H9 (cell line): ENCODE measurements around the gene AGTRAP. TPM values are rescaled to one million over a fixed set of nuclear protein-coding genes. Genes with fewer than 3 reads are reported as not detected.

Experiments used
- DNase-seq: peaks from one replicate; pipeline ENCODE4 v3.0.0-alpha.2; 2017
- H2AFZ ChIP-seq: one replicate; pipeline ENCODE4 v1.6.1; 2013; ENCODE audit warnings: mild to moderate bottlenecking, low read length, control low read depth, moderate library complexity
- H2AK5ac ChIP-seq: 2 replicates; pipeline ENCODE4 v1.6.1; 2013; ENCODE audit warnings: low read length, control low read depth, mixed read lengths; ENCODE audit not compliant: insufficient read length
- H2BK120ac ChIP-seq: one replicate; pipeline ENCODE4 v1.6.1; 2013; ENCODE audit warnings: low read depth, mild to moderate bottlenecking, low read length, control low read depth, inconsistent platforms; ENCODE audit not compliant: poor library complexity, severe bottlenecking
- H2BK12ac ChIP-seq: 2 replicates; pipeline ENCODE4 v1.6.1; 2013; ENCODE audit warnings: low read length, control low read depth, mixed read lengths, low read depth; ENCODE audit not compliant: insufficient read length
- H2BK15ac ChIP-seq: 2 replicates; pipeline ENCODE4 v1.6.1; 2013; ENCODE audit warnings: low read depth, low read length, control low read depth
- H2BK20ac ChIP-seq: one replicate; pipeline ENCODE4 v1.6.1; 2013; ENCODE audit warnings: low read depth, mild to moderate bottlenecking, low read length, control low read depth, inconsistent platforms; ENCODE audit not compliant: poor library complexity, severe bottlenecking
- H2BK5ac ChIP-seq: 2 replicates; pipeline ENCODE4 v1.6.1; 2013; ENCODE audit warnings: low read length, control low read depth, mixed read lengths; ENCODE audit not compliant: insufficient read length
- H3K14ac ChIP-seq: 2 replicates; pipeline ENCODE4 v1.6.1; 2013; ENCODE audit warnings: low read length, control low read depth; ENCODE audit not compliant: insufficient read depth
- H3K18ac ChIP-seq: 2 replicates; pipeline ENCODE4 v1.6.1; 2013; ENCODE audit warnings: low read depth, mild to moderate bottlenecking, mixed read lengths, low read length, control low read depth; ENCODE audit not compliant: insufficient read length
- H3K23ac ChIP-seq: 2 replicates; pipeline ENCODE4 v1.6.1; 2013; ENCODE audit warnings: low read length, control low read depth, mixed read lengths, low read depth; ENCODE audit not compliant: insufficient read length
- H3K23me2 ChIP-seq: 2 replicates; pipeline ENCODE4 v1.6.1; 2013; ENCODE audit warnings: low read depth, mild to moderate bottlenecking, mixed read lengths, low read length, control low read depth; ENCODE audit not compliant: insufficient read length, poor library complexity, severe bottlenecking
- H3K27ac ChIP-seq: 2 replicates; pipeline ENCODE4 v1.5.1; 2013; ENCODE audit warnings: low read length, control low read depth, mixed read lengths, low read depth; ENCODE audit not compliant: insufficient read length
- H3K27me3 ChIP-seq: 2 replicates; pipeline ENCODE4 v1.6.1; 2013; ENCODE audit warnings: low read length, control low read depth, inconsistent platforms; ENCODE audit not compliant: insufficient read depth
- H3K4ac ChIP-seq: 2 replicates; pipeline ENCODE4 v1.6.1; 2013; ENCODE audit warnings: low read depth, mild to moderate bottlenecking, control low read depth, inconsistent platforms, low read length, moderate library complexity
- H3K4me1 ChIP-seq: 2 replicates; pipeline ENCODE4 v1.6.1; 2013; ENCODE audit warnings: low read length, control low read depth, inconsistent platforms; ENCODE audit not compliant: insufficient read depth
- H3K4me2 ChIP-seq: 2 replicates; pipeline ENCODE4 v1.6.1; 2013; ENCODE audit warnings: low read length, control low read depth, mixed read lengths; ENCODE audit not compliant: insufficient read length, insufficient read depth
- H3K56ac ChIP-seq: 2 replicates; pipeline ENCODE4 v1.6.1; 2013; ENCODE audit warnings: low read depth, mild to moderate bottlenecking, mixed read lengths, low read length, control low read depth; ENCODE audit not compliant: insufficient read length
- H3K79me1 ChIP-seq: 2 replicates; pipeline ENCODE4 v1.6.1; 2013; ENCODE audit warnings: low read depth, mild to moderate bottlenecking, moderate library complexity, low read length, control low read depth, inconsistent platforms; ENCODE audit not compliant: insufficient read depth, poor library complexity, severe bottlenecking
- H3K79me2 ChIP-seq: 2 replicates; pipeline ENCODE4 v1.6.1; 2013; ENCODE audit warnings: low read length, control low read depth, inconsistent platforms; ENCODE audit not compliant: insufficient read depth
- H3K9ac ChIP-seq: 2 replicates; pipeline ENCODE4 v1.6.1; 2013; ENCODE audit warnings: low read length, control low read depth, mixed read lengths; ENCODE audit not compliant: insufficient read length; ENCODE audit errors: extremely low read depth
- H3K9me3 ChIP-seq: one replicate; pipeline ENCODE4 v1.6.1; 2013; ENCODE audit warnings: low read depth, low read length, inconsistent platforms; ENCODE audit not compliant: control insufficient read depth
- H3T11ph ChIP-seq: one replicate; pipeline ENCODE4 v1.6.1; 2013; ENCODE audit warnings: mild to moderate bottlenecking, low read length, control low read depth, inconsistent platforms
- H4K20me1 ChIP-seq: one replicate; pipeline ENCODE4 v1.6.1; 2013; ENCODE audit not compliant: control insufficient read depth, insufficient read length, insufficient read depth
- H4K5ac ChIP-seq: 2 replicates; pipeline ENCODE4 v1.6.1; 2013; ENCODE audit warnings: low read depth, mild to moderate bottlenecking, mixed read lengths, low read length, control low read depth; ENCODE audit not compliant: insufficient read length
- H4K8ac ChIP-seq: replicated peaks from 2 replicates; pipeline ENCODE4 v1.6.1; 2013; ENCODE audit warnings: low read length, control low read depth, mixed read lengths, low read depth; ENCODE audit not compliant: insufficient read length
- H4K91ac ChIP-seq: 2 replicates; pipeline ENCODE4 v1.6.1; 2013; ENCODE audit warnings: low read depth, mild to moderate bottlenecking, moderate library complexity, mixed read lengths, low read length, control low read depth; ENCODE audit not compliant: insufficient read length
- H3K27ac Mint-ChIP-seq, 3 experiments: 2 replicates in 2 of 3; 3 replicates in 1 of 3; pipeline ENCODE4 v1.8.0; 2020 to 2021; ENCODE audit warnings: mixed read lengths in 3 of 3, mild to moderate bottlenecking in 1 of 3, moderate library complexity in 1 of 3
- H3K27me3 Mint-ChIP-seq: 2 replicates; pipeline ENCODE4 v1.8.0; 2021; ENCODE audit warnings: low read depth, mild to moderate bottlenecking, moderate library complexity, mixed read lengths
- H3K36me3 Mint-ChIP-seq, 3 experiments: 2 replicates in 2 of 3; 3 replicates in 1 of 3; pipeline ENCODE4 v1.8.0; 2020 to 2021; ENCODE audit warnings: low read depth in 3 of 3, mixed read lengths in 3 of 3; ENCODE audit not compliant: insufficient read depth in 1 of 3
- H3K4me1 Mint-ChIP-seq, 2 experiments: 2 replicates each; pipeline ENCODE4 v1.8.0; 2020; ENCODE audit warnings: mixed read lengths in 2 of 2
- H3K4me3 Mint-ChIP-seq, 2 experiments: 2 replicates in 1 of 2; 3 replicates in 1 of 2; pipeline ENCODE4 v1.8.0; 2020 to 2021; ENCODE audit warnings: mild to moderate bottlenecking in 2 of 2, mixed read lengths in 2 of 2, moderate library complexity in 1 of 2
- H3K9me3 Mint-ChIP-seq, 2 experiments: 2 replicates in 1 of 2; 3 replicates in 1 of 2; pipeline ENCODE4 v1.8.0; 2020; ENCODE audit warnings: mild to moderate bottlenecking in 2 of 2, mixed read lengths in 2 of 2, moderate library complexity in 1 of 2
- CTCF ChIP-seq: fragments of 200-600 bp; sonication (generic); conservative IDR thresholded peaks from 3 replicates; pipeline ENCODE4 v1.8.0; 2021; ENCODE audit warnings: antibody characterized with exemption, mild to moderate bottlenecking
- WGBS: extraction: QIAGEN DNeasy Blood & Tissue Kit; methylation state at CpG from one replicate; pipeline ENCODE4 v1.1.7; 2013; ENCODE audit warnings: missing lambda C conversion rate, low lambda C conversion rate, mixed read lengths; ENCODE audit not compliant: insufficient read length; ENCODE audit errors: extremely low coverage; 5-methylcytosine and 5-hydroxymethylcytosine counted together
- total RNA-seq: library from RNA; stranded (reverse); gene quantifications from 2 replicates; pipeline ENCODE4 v1.2.1, GENCODE V29; 2021

The AGTRAP gene
- total RNA-seq, 1 experiment from 2014 or later = 60.9 TPM

- Histone ChIP-seq H3K18ac (no peak overlapping the region), H2BK5ac (no peak overlapping the region), H4K20me1 (no peaks in the 10 kb centered on the region), H3K23ac (no peak overlapping the region), H3K56ac (no peak overlapping the region), H4K5ac (no peak overlapping the region), H2BK12ac (no peak overlapping the region), H3K4me1 (peaks cover 3% of the 10 kb centered on the region; the same call in 1 of the 2 replicates), H2AK5ac (no peak overlapping the region), H3K27ac (no peak overlapping the region), H3K4me2 (no peak overlapping the region), H3K27me3 (no peaks in the 10 kb centered on the region), H3K9me3 (no peaks in the 10 kb centered on the region), H2BK20ac (no peak overlapping the region), H2AFZ (no peak overlapping the region), H3K79me1 (no peaks in the 10 kb centered on the region), H3K14ac (no peak overlapping the region), H2BK120ac (no peak overlapping the region), H2BK15ac (no peak overlapping the region), H3T11ph (no peak overlapping the region), H3K4ac (no peak overlapping the region), H3K9ac (no peak overlapping the region), H3K79me2 (no peaks in the 10 kb centered on the region), H4K8ac (no peak overlapping the region), H4K91ac (no peak overlapping the region), H3K23me2 (no peaks in the 10 kb centered on the region)
- H3K36me3 Mint-ChIP-seq = peaks cover 12 to 38% (median 36%) of the 10 kb centered on the region in 3 experiments; a peak in 6 of 7 replicates
- TF ChIP-seq CTCF = no peak
- no CpG with 5 or more reads among the region's 19 CpGs for WGBS
- H3K9me3 Mint-ChIP-seq = no peaks in the 10 kb centered on the region
- H3K4me1 Mint-ChIP-seq = peaks cover 16 to 21% of the 10 kb centered on the region in 2 experiments
- H3K27ac Mint-ChIP-seq = peak overlapping the region in 2 of 3 experiments; percentile 38 to 61; a peak in 2 of 7 replicates
- no peaks in the 10 kb centered on the region for H3K27me3 Mint-ChIP-seq
- no peak overlapping the region for H3K4me3 Mint-ChIP-seq
- no peak for DNase-seq
Observed at GRCh38 chr1:11790880-11791715, 55.2 kb downstream of the AGTRAP start.
